PC-3 (cell line): ENCODE measurements around the gene CELA2B.

Experiments used
- CTCF ChIP-seq: fragments of 300-600 bp; sonication (generic); conservative IDR thresholded peaks from 2 replicates; pipeline ENCODE4 v1.5.1; 2017; ENCODE audit warnings: antibody characterized with exemption, low read depth, mild to moderate bottlenecking, low read length
- EZH2 ChIP-seq: fragments of 300-600 bp; sonication (generic); IDR thresholded peaks from one replicate; pipeline ENCODE4 v1.6.1; 2017; ENCODE audit warnings: antibody characterized with exemption, mild to moderate bottlenecking, low read length; ENCODE audit not compliant: unreplicated experiment
- EZH2phosphoT487 ChIP-seq: fragments of 300-600 bp; sonication (generic); IDR thresholded peaks from 2 replicates; pipeline ENCODE4 v1.6.1; 2018; ENCODE audit warnings: mild to moderate bottlenecking, antibody characterized with exemption, low read length, borderline replicate concordance

- no peak for TF ChIP-seq EZH2phosphoT487
- no peak; the same call in 1 of the 2 replicates for TF ChIP-seq CTCF
- TF ChIP-seq EZH2: no peak
Observed at GRCh38 chr1:15526490-15527339, 50.8 kb downstream of the CELA2B start, which contains the start of gene DNAJC16.
